ENCODE measurements around the gene MAGEB3. TPM values are rescaled to one million over a fixed set of nuclear protein-coding genes. Genes with fewer than 3 reads are reported as not detected.

MAGEB3 gene
- polyA plus RNA-seq, 2 of the 4 experiments (the other 2 are of a cell fraction): not detected

DNA sequence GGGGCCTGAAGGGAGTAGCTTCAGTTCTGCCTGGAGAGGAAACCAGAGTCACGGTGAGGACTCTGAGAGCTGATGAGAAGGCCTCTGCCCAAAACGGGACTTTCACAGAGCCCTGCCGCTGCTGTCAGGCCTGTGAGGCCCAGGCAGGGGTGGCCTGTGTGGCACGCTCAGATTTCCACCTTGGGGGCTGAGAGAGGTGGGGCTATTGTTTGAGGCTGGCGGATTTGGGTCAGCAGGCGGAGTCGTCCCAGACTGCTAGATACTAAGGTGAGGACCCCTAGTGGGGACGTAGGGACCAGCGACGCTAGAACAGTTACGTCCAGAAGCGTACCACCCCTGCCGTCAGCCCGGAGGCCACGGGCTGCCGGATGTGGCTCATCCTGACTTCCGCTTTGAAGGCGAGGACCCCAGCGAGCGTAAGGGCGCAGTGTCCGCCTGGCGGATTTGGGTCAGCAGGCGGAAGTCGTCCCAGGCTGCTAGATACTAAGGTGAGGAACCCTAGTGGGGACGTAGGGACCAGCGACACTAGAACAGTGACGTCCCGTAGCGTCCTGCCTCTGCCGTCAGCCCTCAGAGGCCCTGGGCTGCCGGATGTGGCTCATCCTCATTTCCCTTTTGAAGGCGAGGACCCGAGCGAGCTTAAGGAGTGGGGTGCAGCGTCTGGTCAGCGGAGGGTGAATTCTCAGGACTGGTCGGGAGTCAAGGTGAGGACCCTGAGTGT lies 16.5 kb downstream of the MAGEB3 start, which contains the start of gene MAGEB1:
Gene MAGEB1, plus strand, starts transcription at position 378 of the 721 bp plus-strand sequence. CDS start 3,348 bp downstream, outside the sequence.
- FAIRE-seq (no peak), DNase-seq (ENCODE audit: low read depth in 1 of 2, low spot score in 1 of 2) (no peak), ATAC-seq (peak in 1 of 2 experiments; percentile 56; a peak in 3 of 6 replicates)
- H3K27ac ChIP-seq: no peak within 1 kb of the TSS
- H3K4me1 ChIP-seq: no peaks in the 10 kb centered on the region
- 74% methylated on average over 23 of the region's 38 CpGs for WGBS (ENCODE audit: missing lambda C conversion rate)
- H3K9me3 ChIP-seq: no peaks in the 10 kb centered on the region
- ChIA-PET CTCF (no interaction called here), POLR2A (no interaction called here)
- H3K4me2 ChIP-seq: no peak within 1 kb of the TSS
- H3K4me3 ChIP-seq: no peak within 1 kb of the TSS
- TF ChIP-seq FOSB (CRISPR knock-in tag; IDR thresholded peaks at IDR 0.05) (no peak), HDAC2 (IDR thresholded peaks at IDR 0.05) (no peak), MYC (IDR thresholded peaks at IDR 0.05; ENCODE audit: borderline replicate concordance, low read length) (no peak), RCOR1 (IDR thresholded peaks at IDR 0.05; ENCODE audit: low read depth, low read length) (no peak), FOXS1 (CRISPR knock-in tag; IDR thresholded peaks at IDR 0.05) (no peak), GATA3 (IDR thresholded peaks at IDR 0.05; ENCODE audit: borderline replicate concordance) (no peak), MAZ (IDR thresholded peaks at IDR 0.05; ENCODE audit: borderline replicate concordance, low read depth, low read length) (no peak), NR3C1 (IDR thresholded peaks at IDR 0.05) (no peak), RARB (CRISPR knock-in tag; IDR thresholded peaks at IDR 0.05) (no peak), ZFP36 (IDR thresholded peaks at IDR 0.05; ENCODE audit: borderline replicate concordance, partially characterized antibody) (no peak), CBX2 (IDR thresholded peaks at IDR 0.05; ENCODE audit: borderline replicate concordance, low read depth) (no peak)
- TF ChIP-seq, protein P1, sequence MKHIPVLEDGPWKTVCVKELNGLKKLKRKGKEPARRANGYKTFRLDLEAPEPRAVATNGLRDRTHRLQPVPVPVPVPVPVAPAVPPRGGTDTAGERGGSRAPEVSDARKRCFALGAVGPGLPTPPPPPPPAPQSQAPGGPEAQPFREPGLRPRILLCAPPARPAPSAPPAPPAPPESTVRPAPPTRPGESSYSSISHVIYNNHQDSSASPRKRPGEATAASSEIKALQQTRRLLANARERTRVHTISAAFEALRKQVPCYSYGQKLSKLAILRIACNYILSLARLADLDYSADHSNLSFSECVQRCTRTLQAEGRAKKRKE (CRISPR knock-in tag; IDR thresholded peaks at IDR 0.05; ENCODE audit: low read depth): no peak
- TF ChIP-seq, protein P2, sequence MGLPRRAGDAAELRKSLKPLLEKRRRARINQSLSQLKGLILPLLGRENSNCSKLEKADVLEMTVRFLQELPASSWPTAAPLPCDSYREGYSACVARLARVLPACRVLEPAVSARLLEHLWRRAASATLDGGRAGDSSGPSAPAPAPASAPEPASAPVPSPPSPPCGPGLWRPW (IDR thresholded peaks at IDR 0.05): no peak
- TF ChIP-seq, protein P3, sequence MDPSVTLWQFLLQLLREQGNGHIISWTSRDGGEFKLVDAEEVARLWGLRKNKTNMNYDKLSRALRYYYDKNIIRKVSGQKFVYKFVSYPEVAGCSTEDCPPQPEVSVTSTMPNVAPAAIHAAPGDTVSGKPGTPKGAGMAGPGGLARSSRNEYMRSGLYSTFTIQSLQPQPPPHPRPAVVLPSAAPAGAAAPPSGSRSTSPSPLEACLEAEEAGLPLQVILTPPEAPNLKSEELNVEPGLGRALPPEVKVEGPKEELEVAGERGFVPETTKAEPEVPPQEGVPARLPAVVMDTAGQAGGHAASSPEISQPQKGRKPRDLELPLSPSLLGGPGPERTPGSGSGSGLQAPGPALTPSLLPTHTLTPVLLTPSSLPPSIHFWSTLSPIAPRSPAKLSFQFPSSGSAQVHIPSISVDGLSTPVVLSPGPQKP (IDR thresholded peaks at IDR 0.05; ENCODE audit: low read depth, low read length): no peak

DNA sequence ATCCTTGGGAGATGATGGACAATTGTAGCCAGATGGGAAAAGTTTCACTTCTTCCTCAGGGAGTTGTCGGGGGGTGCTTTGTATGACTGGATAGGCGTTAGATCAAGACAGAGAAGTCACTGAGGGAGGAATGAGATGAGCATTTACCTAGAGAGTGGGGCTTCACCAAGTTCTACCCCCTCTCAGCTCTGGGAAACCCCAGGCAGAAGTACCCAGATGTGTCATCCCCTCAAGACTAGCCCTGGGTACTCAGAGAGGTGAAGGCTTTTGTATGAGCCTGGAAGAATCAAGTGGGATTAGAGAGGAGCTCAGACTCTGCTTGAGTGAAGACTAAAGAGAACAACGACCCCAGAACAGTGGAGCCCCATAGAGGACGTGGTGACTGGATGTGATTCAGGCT lies 18.4 kb downstream of the MAGEB3 start:
- DNase-seq (ENCODE audit: low read depth in 1 of 2, low spot score in 1 of 2) (no peak), ATAC-seq (no peak), FAIRE-seq (no peak)
- Histone ChIP-seq H3K4me1 (no peaks in the 10 kb centered on the region), H3K4me3 (no peak overlapping the region), H3K27ac (no peak overlapping the region), H3K9me3 (no peaks in the 10 kb centered on the region), H3K4me2 (no peak overlapping the region)
- ChIA-PET POLR2A (no interaction called here), CTCF (interaction anchor here (0.6 kb wide), 1 partner anchor 174 kb away, joined by 3 read pairs; no protein-coding TSS in a partner anchor)
- TF ChIP-seq KDM1A (IDR thresholded peaks at IDR 0.05; ENCODE audit: low read depth) (no peak), EHMT2 (IDR thresholded peaks at IDR 0.05; ENCODE audit: low read depth) (no peak), PHF8 (IDR thresholded peaks at IDR 0.05; ENCODE audit: borderline replicate concordance, low read depth) (no peak), CEBPB (IDR thresholded peaks at IDR 0.05) (no peak), FOSB (CRISPR knock-in tag; IDR thresholded peaks at IDR 0.05) (no peak), RFX5 (IDR thresholded peaks at IDR 0.05) (no peak), NFE2L2 (conservative IDR thresholded peaks at IDR 0.05; ENCODE audit: low read length) (no peak), JUNB (IDR thresholded peaks at IDR 0.05) (no peak), HDAC2 (IDR thresholded peaks at IDR 0.05) (no peak)
- TF ChIP-seq, protein P3 (IDR thresholded peaks at IDR 0.05; ENCODE audit: low read depth, low read length): no peak
- TF ChIP-seq, protein P4, sequence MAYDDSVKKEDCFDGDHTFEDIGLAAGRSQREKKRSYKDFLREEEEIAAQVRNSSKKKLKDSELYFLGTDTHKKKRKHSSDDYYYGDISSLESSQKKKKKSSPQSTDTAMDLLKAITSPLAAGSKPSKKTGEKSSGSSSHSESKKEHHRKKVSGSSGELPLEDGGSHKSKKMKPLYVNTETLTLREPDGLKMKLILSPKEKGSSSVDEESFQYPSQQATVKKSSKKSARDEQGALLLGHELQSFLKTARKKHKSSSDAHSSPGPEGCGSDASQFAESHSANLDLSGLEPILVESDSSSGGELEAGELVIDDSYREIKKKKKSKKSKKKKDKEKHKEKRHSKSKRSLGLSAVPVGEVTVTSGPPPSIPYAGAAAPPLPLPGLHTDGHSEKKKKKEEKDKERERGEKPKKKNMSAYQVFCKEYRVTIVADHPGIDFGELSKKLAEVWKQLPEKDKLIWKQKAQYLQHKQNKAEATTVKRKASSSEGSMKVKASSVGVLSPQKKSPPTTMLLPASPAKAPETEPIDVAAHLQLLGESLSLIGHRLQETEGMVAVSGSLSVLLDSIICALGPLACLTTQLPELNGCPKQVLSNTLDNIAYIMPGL (CRISPR knock-in tag; IDR thresholded peaks at IDR 0.05; ENCODE audit: borderline replicate concordance): no peak
- WGBS (ENCODE audit: missing lambda C conversion rate): 58% methylated on average over 2 of the region's 4 CpGs
